ENCODE measurements around the gene SNRNP25. TPM values are rescaled to one million over a fixed set of nuclear protein-coding genes. Genes with fewer than 3 reads are reported as not detected.

The SNRNP25 gene
- total and polyA plus RNA-seq, 2 donors (not counting 1 experiment from before 2014, with no cell fraction given), result 25.5 to 32.8 TPM

DNA sequence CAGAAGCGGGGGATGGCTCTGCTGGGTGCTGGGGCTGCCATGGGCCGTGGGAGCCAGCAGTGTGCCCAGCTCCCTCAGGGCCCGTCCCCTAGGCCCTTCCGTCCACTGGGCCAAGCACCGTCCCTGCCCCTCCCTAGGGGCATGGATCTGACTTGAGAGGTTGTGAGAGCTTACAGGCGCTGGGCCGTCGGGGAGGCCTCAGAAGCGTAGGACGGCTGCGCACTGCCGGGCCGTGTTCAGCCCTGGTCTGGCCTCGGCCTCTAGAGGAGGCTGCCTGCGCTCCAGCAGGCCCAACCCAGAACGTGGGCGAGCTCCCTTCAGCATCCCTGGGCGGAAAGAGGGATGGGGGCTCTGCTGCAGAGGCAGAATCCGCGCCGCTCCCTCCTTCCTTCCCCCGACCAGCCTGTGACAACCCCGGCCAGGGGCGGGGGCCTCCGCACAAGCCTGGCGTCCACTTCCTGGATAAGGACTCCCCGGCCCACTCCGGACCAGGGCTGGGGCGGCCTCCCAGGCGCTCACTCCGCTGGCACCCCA, 23.7 kb downstream of the SNRNP25 start:
- DNase-seq, result peak; percentile 57
- Histone ChIP-seq H3K79me2 (ENCODE audit: control insufficient read depth, insufficient read depth, low read length) (peaks cover 34% of the 10 kb centered on the region), H3K4me3 (ENCODE audit: control extremely low read depth in 1 of 5, extremely low read depth in 1 of 5, insufficient read depth in 1 of 5, low read depth in 2 of 5, low read length in 4 of 5) (peak overlapping the region; percentile 13 to 82 (median 77)), H3K9me3 (ENCODE audit: control extremely low read depth in 1 of 3, control insufficient read depth in 2 of 3, insufficient read depth in 1 of 3, low read length in 2 of 3) (no peaks in the 10 kb centered on the region), H2AFZ (ENCODE audit: insufficient read depth, low read depth, low read length, poor library complexity, severe bottlenecking) (peak overlapping the region; percentile 87), H3K4me1 (ENCODE audit: control insufficient read depth in 2 of 2, insufficient read depth in 2 of 2, low read length in 2 of 2) (peaks cover 30 to 33% of the 10 kb centered on the region in 2 donors), H4K20me1 (ENCODE audit: control insufficient read depth, insufficient read depth, low read length, poor library complexity, severe bottlenecking) (no peaks in the 10 kb centered on the region), H3K27ac (ENCODE audit: low read length in 2 of 2) (peak overlapping the region; percentile 18 to 66), H3K9ac (ENCODE audit: low read length) (peak overlapping the region; percentile 83), H3K36me3 (replicated peaks in 1 of 2; ENCODE audit: control extremely low read depth in 1 of 2, control insufficient read depth in 1 of 2, extremely low read depth in 1 of 2, insufficient read depth in 2 of 2, low read length in 1 of 2) (peaks cover 0 to 12% of the 10 kb centered on the region in 2 experiments), H3K4me2 (replicated peaks; ENCODE audit: low read depth, low read length, poor library complexity, severe bottlenecking) (peak overlapping the region; percentile 87), H3K27me3 (replicated peaks in 1 of 4; ENCODE audit: control extremely low read depth in 1 of 4, control insufficient read depth in 3 of 4, insufficient read depth in 4 of 4, low read length in 3 of 4) (peaks cover 0 to 21% (median 11%) of the 10 kb centered on the region in 4 experiments)
- ATAC-seq (ENCODE audit: low read depth), result peak; percentile 35
- H3K27ac Mint-ChIP-seq, result peak overlapping the region; percentile 80
- H3K4me1 Mint-ChIP-seq, result peaks cover 29% of the 10 kb centered on the region
- TF ChIP-seq, protein P1, sequence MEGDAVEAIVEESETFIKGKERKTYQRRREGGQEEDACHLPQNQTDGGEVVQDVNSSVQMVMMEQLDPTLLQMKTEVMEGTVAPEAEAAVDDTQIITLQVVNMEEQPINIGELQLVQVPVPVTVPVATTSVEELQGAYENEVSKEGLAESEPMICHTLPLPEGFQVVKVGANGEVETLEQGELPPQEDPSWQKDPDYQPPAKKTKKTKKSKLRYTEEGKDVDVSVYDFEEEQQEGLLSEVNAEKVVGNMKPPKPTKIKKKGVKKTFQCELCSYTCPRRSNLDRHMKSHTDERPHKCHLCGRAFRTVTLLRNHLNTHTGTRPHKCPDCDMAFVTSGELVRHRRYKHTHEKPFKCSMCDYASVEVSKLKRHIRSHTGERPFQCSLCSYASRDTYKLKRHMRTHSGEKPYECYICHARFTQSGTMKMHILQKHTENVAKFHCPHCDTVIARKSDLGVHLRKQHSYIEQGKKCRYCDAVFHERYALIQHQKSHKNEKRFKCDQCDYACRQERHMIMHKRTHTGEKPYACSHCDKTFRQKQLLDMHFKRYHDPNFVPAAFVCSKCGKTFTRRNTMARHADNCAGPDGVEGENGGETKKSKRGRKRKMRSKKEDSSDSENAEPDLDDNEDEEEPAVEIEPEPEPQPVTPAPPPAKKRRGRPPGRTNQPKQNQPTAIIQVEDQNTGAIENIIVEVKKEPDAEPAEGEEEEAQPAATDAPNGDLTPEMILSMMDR (IDR thresholded peaks at IDR 0.05), result no peak
- TF ChIP-seq EZH2 (IDR thresholded peaks at IDR 0.05; ENCODE audit: borderline replicate concordance, insufficient read depth, low read depth, low read length, poor library complexity, severe bottlenecking), result no peak
- H3K27me3 Mint-ChIP-seq, result peaks cover 15% of the 10 kb centered on the region
- intact Hi-C loops (cut with micrococcal nuclease), result no loop called here
- ChIA-PET CTCF (interaction anchor here (1.2 to 3.3 kb wide), 3 partner anchors 11 to 38 kb away, joined by 4 to 23 read pairs (median 18); no protein-coding TSS in a partner anchor), POLR2A (interaction anchor here (0.8 to 1.1 kb wide), 2 partner anchors 19 to 23 kb away, joined by 3 read pairs; no protein-coding TSS in a partner anchor)
- peak overlapping the region; percentile 83 for H3K4me3 Mint-ChIP-seq
- 10% methylated on average over 31 of the region's 31 CpGs for WGBS (ENCODE audit: insufficient coverage)
- H3K9me3 Mint-ChIP-seq (ENCODE audit: insufficient read depth), result no peaks in the 10 kb centered on the region

All from B cell (primary cell).